ENCODE data around the gene MAPK8IP2.

- TF ChIP-seq CTCF (conservative IDR thresholded peaks at IDR 0.05) (no peak), EZH2 (IDR thresholded peaks at IDR 0.05; ENCODE audit: low read depth) (no peak)
These were observed 32.5 kb downstream of the MAPK8IP2 start for GRCh38 chr22:50633086-50633485.

Data from PC-9 (cell line).